ENCODE results near the gene ANKS3. TPM values are rescaled to one million over a fixed set of nuclear protein-coding genes. Genes with fewer than 3 reads are reported as not detected.
A peak's percentile ranks its signal among the peaks of the same experiment; 100 is the strongest.
"Not testable (repeated sequence)": the region's sequence is repeated elsewhere in the genome, so short reads cannot be mapped to it uniquely, and the experiment has no call there.

ANKS3 gene
- total and polyA plus RNA-seq, 5 experiments from 2014 or later = 4.3 to 37.0 (median 9.0) TPM

GRCh38 chr16:4656221-4656620 is 77.8 kb downstream of the ANKS3 start:
- no peak for DNase-seq
- POLR2A ChIA-PET = no interaction called here
- Mint-ChIP-seq H3K4me1 (peaks cover 5 to 36% (median 23%) of the 10 kb centered on the region in 4 donors), H3K36me3 (peaks cover 0 to 41% (median 6%) of the 10 kb centered on the region in 3 donors), H3K9me3 (no peaks in the 10 kb centered on the region), H3K27me3 (no peaks in the 10 kb centered on the region), H3K4me3 (no peak overlapping the region), H3K27ac (peak overlapping the region in 2 of 10 donors; percentile 57 to 60)
- no peak for ATAC-seq

- H3K27me3 Mint-ChIP-seq = no peaks in the 10 kb centered on the region
- ATAC-seq (no peak), DNase-seq (no peak)
- peak overlapping the region in 1 of 10 donors; percentile 57 for H3K27ac Mint-ChIP-seq
- peaks cover 0 to 44% (median 6%) of the 10 kb centered on the region in 3 donors for H3K36me3 Mint-ChIP-seq
- no peaks in the 10 kb centered on the region for H3K9me3 Mint-ChIP-seq
- H3K4me3 Mint-ChIP-seq = no peak overlapping the region
- POLR2A ChIA-PET = interaction anchor here (0.6 kb wide), 1 partner anchor 44 kb away, joined by 4 read pairs; no protein-coding TSS in a partner anchor
- H3K4me1 Mint-ChIP-seq = peaks cover 6 to 31% (median 20%) of the 10 kb centered on the region in 4 donors
Observed at GRCh38 chr16:4655801-4656200, 78.3 kb downstream of the ANKS3 start.

- H3K9me3 Mint-ChIP-seq = no peaks in the 10 kb centered on the region
- H3K27me3 Mint-ChIP-seq = no peaks in the 10 kb centered on the region
- H3K27ac Mint-ChIP-seq = no peak overlapping the region
- POLR2A ChIA-PET = interaction anchor here (0.6 kb wide), 2 partner anchors 43 to 380 kb away, joined by 4 read pairs; no protein-coding TSS in a partner anchor
- peaks cover 0 to 48% (median 6%) of the 10 kb centered on the region in 3 donors for H3K36me3 Mint-ChIP-seq
- ATAC-seq (no peak), DNase-seq (no peak)
- H3K4me1 Mint-ChIP-seq = peaks cover 8 to 30% (median 19%) of the 10 kb centered on the region in 4 donors
- no peak overlapping the region for H3K4me3 Mint-ChIP-seq
Observed at GRCh38 chr16:4654964-4655590, 79.0 kb downstream of the ANKS3 start.

- no peaks in the 10 kb centered on the region for H3K9me3 Mint-ChIP-seq
- DNase-seq (no peak), ATAC-seq (no peak)
- POLR2A ChIA-PET = interaction anchor here (0.6 to 1.1 kb wide), 2 partner anchors 9 to 380 kb away, joined by 3 to 4 read pairs; no protein-coding TSS in a partner anchor
- peaks cover 9 to 30% (median 18%) of the 10 kb centered on the region in 4 donors for H3K4me1 Mint-ChIP-seq
- no peaks in the 10 kb centered on the region for H3K27me3 Mint-ChIP-seq
- H3K36me3 Mint-ChIP-seq = peaks cover 0 to 48% (median 6%) of the 10 kb centered on the region in 3 donors
- peak overlapping the region in 1 of 10 donors; percentile 6 for H3K4me3 Mint-ChIP-seq
- H3K27ac Mint-ChIP-seq = peak overlapping the region in 2 of 10 donors; percentile 15 to 67
Observed at GRCh38 chr16:4654011-4654963, 79.8 kb downstream of the ANKS3 start.

GRCh38 chr16:4652561-4652960 is 81.5 kb downstream of the ANKS3 start:
- H3K36me3 Mint-ChIP-seq = peaks cover 0 to 44% (median 9%) of the 10 kb centered on the region in 3 donors
- POLR2A ChIA-PET = no interaction called here
- H3K27ac Mint-ChIP-seq = no peak overlapping the region
- DNase-seq (no peak), ATAC-seq (no peak)
- H3K4me1 Mint-ChIP-seq = peaks cover 15 to 30% (median 21%) of the 10 kb centered on the region in 4 donors
- H3K9me3 Mint-ChIP-seq = no peaks in the 10 kb centered on the region
- no peak overlapping the region for H3K4me3 Mint-ChIP-seq
- no peaks in the 10 kb centered on the region for H3K27me3 Mint-ChIP-seq

- ATAC-seq (no peak), DNase-seq (no peak)
- H3K27ac Mint-ChIP-seq = peak overlapping the region in 2 of 10 donors; percentile 40 to 46
- peaks cover 18 to 35% (median 28%) of the 10 kb centered on the region in 4 donors for H3K4me1 Mint-ChIP-seq
- no peaks in the 10 kb centered on the region for H3K27me3 Mint-ChIP-seq
- POLR2A ChIA-PET = interaction anchor here (1.1 kb wide), 1 partner anchor 13 kb away, joined by 5 read pairs; no protein-coding TSS in a partner anchor
- H3K4me3 Mint-ChIP-seq = no peak overlapping the region
- peaks cover 0 to 39% (median 9%) of the 10 kb centered on the region in 3 donors for H3K36me3 Mint-ChIP-seq
- no peaks in the 10 kb centered on the region for H3K9me3 Mint-ChIP-seq
Observed at GRCh38 chr16:4651827-4652226, 82.2 kb downstream of the ANKS3 start.

GRCh38 chr16:4650443-4651074 is 83.5 kb downstream of the ANKS3 start:
- DNase-seq (peak; percentile 58 to 88 (median 74)), ATAC-seq (peak; percentile 75 to 85)
- H3K9me3 Mint-ChIP-seq, H3K27me3 Mint-ChIP-seq: not testable (repeated sequence)
- POLR2A ChIA-PET = interaction anchor here (0.6 to 2.2 kb wide), 10 partner anchors 10 to 1043 kb away, joined by 3 to 9 read pairs (median 4); no protein-coding TSS in a partner anchor
- H3K4me3 Mint-ChIP-seq = peak overlapping the region in 4 of 10 donors; percentile 10 to 62 (median 40)
- H3K36me3 Mint-ChIP-seq = peaks cover 0 to 34% (median 7%) of the 10 kb centered on the region in 3 donors
- H3K27ac Mint-ChIP-seq = peak overlapping the region in 9 of 10 donors; percentile 1 to 87 (median 74)
- peaks cover 23 to 42% (median 37%) of the 10 kb centered on the region in 4 donors for H3K4me1 Mint-ChIP-seq

- POLR2A ChIA-PET = interaction anchor here (0.6 to 2.2 kb wide), 11 partner anchors 11 to 152 kb away, joined by 3 to 9 read pairs (median 4); no protein-coding TSS in a partner anchor
- DNase-seq = no peak
- Mint-ChIP-seq H3K4me3 (peak overlapping the region in 5 of 10 donors; percentile 10 to 62 (median 42)), H3K9me3 (no peaks in the 10 kb centered on the region), H3K36me3 (peaks cover 0 to 39% (median 7%) of the 10 kb centered on the region in 3 donors), H3K4me1 (peaks cover 27 to 47% (median 40%) of the 10 kb centered on the region in 4 donors), H3K27ac (peak overlapping the region; percentile 1 to 92 (median 74)), H3K27me3 (no peaks in the 10 kb centered on the region)
- peak; percentile 25 to 57 for ATAC-seq
Observed at GRCh38 chr16:4649744-4650442, 84.2 kb downstream of the ANKS3 start.

GRCh38 chr16:4648917-4649316 is 85.2 kb downstream of the ANKS3 start:
- Mint-ChIP-seq H3K9me3 (no peaks in the 10 kb centered on the region), H3K36me3 (peaks cover 0 to 38% (median 6%) of the 10 kb centered on the region in 3 donors), H3K4me3 (peak overlapping the region in 3 of 10 donors; percentile 12 to 22 (median 21)), H3K27me3 (no peaks in the 10 kb centered on the region), H3K27ac (peak overlapping the region in 8 of 10 donors; percentile 14 to 92 (median 48)), H3K4me1 (peaks cover 27 to 47% (median 40%) of the 10 kb centered on the region in 4 donors)
- DNase-seq = no peak
- POLR2A ChIA-PET = interaction anchor here (1.9 to 2.2 kb wide), 2 partner anchors 32 to 46 kb away, joined by 8 to 9 read pairs; no protein-coding TSS in a partner anchor
- no peak for ATAC-seq

- peaks cover 27 to 47% (median 41%) of the 10 kb centered on the region in 4 donors for H3K4me1 Mint-ChIP-seq
- DNase-seq (no peak), ATAC-seq (peak; percentile 3 to 13)
- POLR2A ChIA-PET = interaction anchor here (1.2 kb wide), 1 partner anchor 33 kb away, joined by 3 read pairs; no protein-coding TSS in a partner anchor
- H3K4me3 Mint-ChIP-seq = peak overlapping the region in 4 of 10 donors; percentile 49 to 72 (median 60)
- H3K36me3 Mint-ChIP-seq = peaks cover 0 to 31% (median 6%) of the 10 kb centered on the region in 3 donors
- H3K27ac Mint-ChIP-seq = peak overlapping the region in 9 of 10 donors; percentile 66 to 91 (median 80)
- H3K9me3 Mint-ChIP-seq = no peaks in the 10 kb centered on the region
- no peaks in the 10 kb centered on the region for H3K27me3 Mint-ChIP-seq
Observed at GRCh38 chr16:4647644-4647980, 86.5 kb downstream of the ANKS3 start.

Data from naive thymus-derived CD8-positive, alpha-beta T cell (primary cell).